ENCODE data around the gene CGNL1. TPM values are rescaled to one million over a fixed set of nuclear protein-coding genes. Genes with fewer than 3 reads are reported as not detected.

Gene CGNL1
- total and polyA plus RNA-seq, 10 of the 15 experiments (the other 5 are each of a cell fraction or from before 2014, with no cell fraction given) = under 0.01 to 0.27 (median 0.04) TPM; not detected in 3

DNA sequence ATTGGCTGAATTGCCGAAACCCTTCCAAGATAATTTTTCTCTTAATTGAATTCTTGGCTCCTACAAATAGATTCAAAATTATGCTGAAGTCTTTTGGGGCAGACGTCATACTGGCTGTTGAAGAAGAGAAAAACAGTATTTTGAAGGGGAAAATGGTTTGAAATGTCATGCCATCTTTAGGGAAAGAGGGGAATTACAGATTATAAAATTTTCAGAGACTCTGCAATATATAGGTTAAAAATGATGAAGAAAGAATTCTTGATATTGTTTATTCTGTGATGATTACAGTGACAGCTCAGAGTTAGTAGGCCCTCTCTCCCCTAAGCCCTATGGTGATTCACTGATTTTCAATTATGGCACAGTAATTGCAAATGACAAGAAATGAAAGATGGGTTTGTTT, 86.1 kb downstream of the CGNL1 start:
- WGBS (ENCODE audit: insufficient coverage, insufficient replicate concordance, low lambda C conversion rate, missing lambda C conversion rate) = 46% methylated on average over 2 of the region's 2 CpGs
- ATAC-seq (no peak), DNase-seq (ENCODE audit: low read depth, low spot score) (no peak), FAIRE-seq (no peak)
- ChIA-PET SMC1A (ENCODE audit: uncharacterized antibody, unreplicated experiment) (no interaction called here), CTCF (interaction anchor here (1.3 kb wide), 1 partner anchor 65 kb away, joined by 4 read pairs; no protein-coding TSS in a partner anchor), POLR2A (no interaction called here), RAD21 (ENCODE audit: unreplicated experiment) (interaction anchor here (0.9 kb wide), 1 partner anchor 30 kb away, joined by 3 read pairs; no protein-coding TSS in a partner anchor)
- H3K4me2 ChIP-seq (ENCODE audit: control insufficient read depth, insufficient read depth) = no peak overlapping the region
- no peaks in the 10 kb centered on the region; the same call in 2 of the 3 replicates for H3K9me3 ChIP-seq (replicated peaks; ENCODE audit: control insufficient read depth, insufficient read depth, low read length)
- H3K27me3 ChIP-seq (replicated peaks in 1 of 2; ENCODE audit: control insufficient read depth in 2 of 2, insufficient read depth in 2 of 2, low read length in 1 of 2) = peaks cover 0 to 4% of the 10 kb centered on the region in 2 experiments; a peak in 2 of 4 replicates
- H3K79me2 ChIP-seq (ENCODE audit: control insufficient read depth, insufficient read depth, low read length) = no peaks in the 10 kb centered on the region
- BruUV-seq (replicated peaks) = no TSS peak
- no peak overlapping the region for H3K27ac ChIP-seq (ENCODE audit: control insufficient read depth, insufficient read depth)
- no peak for TF ChIP-seq PML (IDR thresholded peaks at IDR 0.05; ENCODE audit: low read length)
- H3K4me1 ChIP-seq (ENCODE audit: control insufficient read depth, insufficient read depth, low read length) = no peaks in the 10 kb centered on the region
- H3K9ac ChIP-seq (ENCODE audit: control insufficient read depth, insufficient read depth, low read length) = no peak overlapping the region
- no peaks in the 10 kb centered on the region for H4K20me1 ChIP-seq (ENCODE audit: control insufficient read depth, insufficient read depth)
- no peaks in the 10 kb centered on the region for H3K36me3 ChIP-seq (ENCODE audit: control insufficient read depth in 2 of 2, insufficient read depth in 2 of 2, low read length in 1 of 2)
- H2AFZ ChIP-seq (ENCODE audit: control insufficient read depth, low read depth, low read length) = no peak overlapping the region
- H3K4me3 ChIP-seq = no peak overlapping the region
- in situ Hi-C loops (cut with MboI) (no loop called here), intact Hi-C loops (cut with micrococcal nuclease; ENCODE audit: unreplicated experiment) (no loop called here)

DNA sequence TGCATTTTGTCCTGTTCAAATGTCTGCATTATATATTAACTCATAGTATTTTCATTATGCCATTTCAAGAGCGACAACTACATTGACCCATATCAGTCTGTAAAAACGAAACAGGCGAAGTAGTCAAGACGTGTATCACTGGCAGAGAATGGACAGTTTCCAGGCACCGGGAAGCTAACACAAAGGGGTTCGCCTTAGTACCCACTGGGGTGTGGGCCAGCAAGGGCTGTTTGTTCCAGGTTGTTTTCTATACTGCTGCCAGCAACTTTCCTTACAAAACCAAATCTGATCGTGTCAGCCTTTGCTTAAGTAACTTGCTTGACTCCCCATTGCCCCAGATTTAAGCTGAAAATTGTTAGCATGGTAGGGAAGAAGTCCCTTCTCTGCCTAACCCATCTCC, 87.1 kb downstream of the CGNL1 start:
- RAD21 ChIA-PET (ENCODE audit: unreplicated experiment) = no interaction called here
- Histone ChIP-seq H3K4me1 (ENCODE audit: control insufficient read depth, insufficient read depth, low read length) (no peaks in the 10 kb centered on the region), H3K79me2 (ENCODE audit: control insufficient read depth, insufficient read depth, low read length) (no peaks in the 10 kb centered on the region), H3K9ac (ENCODE audit: control insufficient read depth, insufficient read depth, low read length) (no peak overlapping the region), H3K27ac (ENCODE audit: control insufficient read depth, insufficient read depth) (no peak overlapping the region), H2AFZ (ENCODE audit: control insufficient read depth, low read depth, low read length) (no peak overlapping the region), H3K4me3 (no peak overlapping the region), H3K27me3 (replicated peaks in 1 of 2; ENCODE audit: control insufficient read depth in 2 of 2, insufficient read depth in 2 of 2, low read length in 1 of 2) (peaks cover 0 to 4% of the 10 kb centered on the region in 2 experiments; a peak in 2 of 4 replicates), H3K9me3 (replicated peaks; ENCODE audit: control insufficient read depth, insufficient read depth, low read length) (no peaks in the 10 kb centered on the region; the same call in 2 of the 3 replicates), H3K36me3 (ENCODE audit: control insufficient read depth in 2 of 2, insufficient read depth in 2 of 2, low read length in 1 of 2) (no peaks in the 10 kb centered on the region), H4K20me1 (ENCODE audit: control insufficient read depth, insufficient read depth) (no peaks in the 10 kb centered on the region), H3K4me2 (ENCODE audit: control insufficient read depth, insufficient read depth) (no peak overlapping the region)
- CTCF ChIA-PET = no interaction called here
- FAIRE-seq (no peak), DNase-seq (ENCODE audit: low read depth, low spot score) (no peak), ATAC-seq (no peak)
- intact Hi-C loops (cut with micrococcal nuclease; ENCODE audit: unreplicated experiment) = no loop called here
- SMC1A ChIA-PET (ENCODE audit: uncharacterized antibody, unreplicated experiment) = no interaction called here
- 21% methylated on average over 7 of the region's 7 CpGs for WGBS (ENCODE audit: insufficient coverage, insufficient replicate concordance, low lambda C conversion rate, missing lambda C conversion rate)
- BruUV-seq (replicated peaks) = no TSS peak
- in situ Hi-C loops (cut with MboI) = no loop called here
- POLR2A ChIA-PET = no interaction called here
- TF ChIP-seq, protein P1, sequence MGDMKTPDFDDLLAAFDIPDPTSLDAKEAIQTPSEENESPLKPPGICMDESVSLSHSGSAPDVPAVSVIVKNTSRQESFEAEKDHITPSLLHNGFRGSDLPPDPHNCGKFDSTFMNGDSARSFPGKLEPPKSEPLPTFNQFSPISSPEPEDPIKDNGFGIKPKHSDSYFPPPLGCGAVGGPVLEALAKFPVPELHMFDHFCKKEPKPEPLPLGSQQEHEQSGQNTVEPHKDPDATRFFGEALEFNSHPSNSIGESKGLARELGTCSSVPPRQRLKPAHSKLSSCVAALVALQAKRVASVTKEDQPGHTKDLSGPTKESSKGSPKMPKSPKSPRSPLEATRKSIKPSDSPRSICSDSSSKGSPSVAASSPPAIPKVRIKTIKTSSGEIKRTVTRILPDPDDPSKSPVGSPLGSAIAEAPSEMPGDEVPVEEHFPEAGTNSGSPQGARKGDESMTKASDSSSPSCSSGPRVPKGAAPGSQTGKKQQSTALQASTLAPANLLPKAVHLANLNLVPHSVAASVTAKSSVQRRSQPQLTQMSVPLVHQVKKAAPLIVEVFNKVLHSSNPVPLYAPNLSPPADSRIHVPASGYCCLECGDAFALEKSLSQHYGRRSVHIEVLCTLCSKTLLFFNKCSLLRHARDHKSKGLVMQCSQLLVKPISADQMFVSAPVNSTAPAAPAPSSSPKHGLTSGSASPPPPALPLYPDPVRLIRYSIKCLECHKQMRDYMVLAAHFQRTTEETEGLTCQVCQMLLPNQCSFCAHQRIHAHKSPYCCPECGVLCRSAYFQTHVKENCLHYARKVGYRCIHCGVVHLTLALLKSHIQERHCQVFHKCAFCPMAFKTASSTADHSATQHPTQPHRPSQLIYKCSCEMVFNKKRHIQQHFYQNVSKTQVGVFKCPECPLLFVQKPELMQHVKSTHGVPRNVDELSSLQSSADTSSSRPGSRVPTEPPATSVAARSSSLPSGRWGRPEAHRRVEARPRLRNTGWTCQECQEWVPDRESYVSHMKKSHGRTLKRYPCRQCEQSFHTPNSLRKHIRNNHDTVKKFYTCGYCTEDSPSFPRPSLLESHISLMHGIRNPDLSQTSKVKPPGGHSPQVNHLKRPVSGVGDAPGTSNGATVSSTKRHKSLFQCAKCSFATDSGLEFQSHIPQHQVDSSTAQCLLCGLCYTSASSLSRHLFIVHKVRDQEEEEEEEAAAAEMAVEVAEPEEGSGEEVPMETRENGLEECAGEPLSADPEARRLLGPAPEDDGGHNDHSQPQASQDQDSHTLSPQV (IDR thresholded peaks at IDR 0.05) = no peak
- TF ChIP-seq NFIC (IDR thresholded peaks at IDR 0.05; ENCODE audit: low read depth, low read length) = no peak

Measured in GM12878 (cell line).